Esophagus muscularis mucosa (tissue), 4 donors: Measurements from ENCODE around the gene CCDC63. TPM values are rescaled to one million over a fixed set of nuclear protein-coding genes. Genes with fewer than 3 reads are reported as not detected.

ENCODE experiments used
- DNase-seq: peaks from one replicate; pipeline ENCODE4 v3.0.0-alpha.2; 2017; ENCODE audit errors: extremely low spot score
- H3K27ac ChIP-seq, 4 donors: fragments of 200-600 bp; sonication (generic); replicated peaks in 1 of 4; 1 replicate in 3 of 4; 2 replicates in 1 of 4; pipeline ENCODE4 v1.5.1; 2016 to 2019; ENCODE audit warnings: mild to moderate bottlenecking in 1 of 4
- H3K27me3 ChIP-seq, 4 donors: fragments of 200-600 bp; sonication (generic); one replicate each; pipeline versions ENCODE4 v1.5.1 to v1.6.0; 2016 to 2019
- H3K36me3 ChIP-seq, 4 donors: fragments of 200-600 bp; sonication (generic); one replicate each; pipeline ENCODE4 v1.5.1; 2016 to 2019
- H3K4me1 ChIP-seq, 4 donors: fragments of 200-600 bp; sonication (generic); one replicate each; pipeline ENCODE4 v1.5.1; 2016 to 2019
- H3K4me3 ChIP-seq, 4 donors: fragments of 200-600 bp; sonication (generic); 1 replicate in 2 of 4; 2 replicates in 2 of 4; pipeline ENCODE4 v1.5.1; 2016 to 2019; ENCODE audit warnings: mild to moderate bottlenecking in 4 of 4, moderate library complexity in 1 of 4
- H3K9me3 ChIP-seq, 4 donors: fragments of 200-600 bp; sonication (generic); 1 replicate in 3 of 4; 2 replicates in 1 of 4; pipeline ENCODE4 v1.5.1; 2016 to 2019
- EP300 ChIP-seq: sonication (generic); formaldehyde crosslinking; IDR thresholded peaks from one replicate; pipeline ENCODE4 v1.6.1; 2017; ENCODE audit warnings: antibody characterized with exemption
- POLR2A ChIP-seq: fragments of 450-650 bp; IDR thresholded peaks from one replicate; pipeline ENCODE4 v1.6.1; 2017; ENCODE audit warnings: antibody characterized with exemption, moderate library complexity, mild to moderate bottlenecking, low read depth
- POLR2AphosphoS5 ChIP-seq, 2 donors: sonication (generic); formaldehyde crosslinking; IDR thresholded peaks; one replicate each; pipeline ENCODE4 v1.6.1; 2017; ENCODE audit warnings: antibody characterized with exemption in 2 of 2
- WGBS: methylation state at CpG from one replicate; pipeline ENCODE4 v1.1.5; 2018; 5-methylcytosine and 5-hydroxymethylcytosine counted together
- intact Hi-C: fragments of 100-400 bp; cut with DNase I; formaldehyde crosslinking; loops from one replicate; pipeline ENCODE4 v1.15.1; 2023
- total RNA-seq, 4 donors: library from RNA; depleted of rRNA; stranded (reverse); fragments of >200 nt; gene quantifications; one replicate each; pipeline versions ENCODE4 v1.1.0 to v1.2.1, GENCODE V29; 2016
- TF ChIP-seq, protein P1 (sequence below), 3 experiments: fragments of 200-600 bp in 2 of 3; fragments of 450-650 bp in 1 of 3; sonication (generic) in 2 of 3; IDR thresholded peaks; one replicate each; pipeline ENCODE4 v1.5.1; 2017 to 2019; ENCODE audit warnings: antibody characterized with exemption in 3 of 3, mild to moderate bottlenecking in 2 of 3, moderate library complexity in 1 of 3

Gene CCDC63
- total RNA-seq = not detected

DNA sequence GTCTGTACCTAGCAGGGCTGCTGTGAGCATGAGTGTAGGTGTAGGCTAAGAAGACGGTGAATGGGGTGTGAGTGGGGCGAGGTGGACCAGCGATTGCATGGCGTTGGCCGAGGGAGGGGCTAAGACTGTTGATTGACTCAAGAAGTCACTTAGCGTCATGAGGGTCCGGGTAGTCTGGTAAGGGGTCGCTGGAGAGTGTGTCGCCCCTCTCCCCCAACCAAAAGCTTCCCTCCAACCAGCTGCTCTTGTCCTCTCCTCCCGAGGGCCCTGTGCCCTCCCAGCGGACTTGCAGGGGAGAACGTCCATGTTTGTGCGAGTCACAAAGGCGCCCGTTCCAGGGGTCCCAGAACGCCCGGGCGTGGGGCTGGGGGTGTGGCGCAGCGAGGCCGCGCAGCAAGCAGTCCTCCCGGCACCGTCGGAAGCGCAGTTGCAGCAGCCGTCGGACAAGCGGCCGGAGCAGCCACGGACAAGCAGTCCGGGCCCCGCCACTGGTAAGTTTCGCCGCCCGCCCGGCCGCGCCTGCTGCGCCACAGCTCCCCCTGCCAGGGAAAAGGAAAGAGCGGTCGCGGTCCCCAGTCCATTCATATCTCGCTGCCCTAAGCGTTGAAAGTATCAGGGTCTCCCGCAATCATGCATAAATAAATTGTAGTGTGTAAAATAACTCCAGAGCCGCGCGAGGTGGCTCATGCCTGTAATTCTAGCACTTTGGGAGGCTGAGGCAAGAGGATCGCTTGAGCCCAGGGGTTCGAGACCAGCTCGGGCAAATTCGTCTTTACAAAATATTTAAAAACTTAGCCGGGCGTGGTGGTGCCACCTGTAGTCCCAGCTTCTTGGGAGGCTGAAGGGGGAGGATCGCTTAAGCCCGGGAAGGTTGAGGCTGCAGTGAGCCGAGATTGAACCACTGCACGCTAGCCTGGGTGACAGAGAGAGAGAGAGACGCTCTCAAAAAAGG lies at the start of gene CCDC63:
Gene CCDC63 (plus strand): TSS at position 373 of the 952 bp plus-strand sequence. CDS start 5,968 bp downstream, outside the sequence.
- WGBS = 35% methylated on average over 33 of the region's 60 CpGs
- no peak within 1 kb of the TSS for H3K27ac ChIP-seq
- no peaks in the 10 kb centered on the region for H3K36me3 ChIP-seq
- no peak for DNase-seq
- TF ChIP-seq EP300 (no peak), POLR2AphosphoS5 (IDR thresholded peaks at IDR 0.05) (peak in 1 of 2 donors; percentile 16)
- TF ChIP-seq, protein P1, sequence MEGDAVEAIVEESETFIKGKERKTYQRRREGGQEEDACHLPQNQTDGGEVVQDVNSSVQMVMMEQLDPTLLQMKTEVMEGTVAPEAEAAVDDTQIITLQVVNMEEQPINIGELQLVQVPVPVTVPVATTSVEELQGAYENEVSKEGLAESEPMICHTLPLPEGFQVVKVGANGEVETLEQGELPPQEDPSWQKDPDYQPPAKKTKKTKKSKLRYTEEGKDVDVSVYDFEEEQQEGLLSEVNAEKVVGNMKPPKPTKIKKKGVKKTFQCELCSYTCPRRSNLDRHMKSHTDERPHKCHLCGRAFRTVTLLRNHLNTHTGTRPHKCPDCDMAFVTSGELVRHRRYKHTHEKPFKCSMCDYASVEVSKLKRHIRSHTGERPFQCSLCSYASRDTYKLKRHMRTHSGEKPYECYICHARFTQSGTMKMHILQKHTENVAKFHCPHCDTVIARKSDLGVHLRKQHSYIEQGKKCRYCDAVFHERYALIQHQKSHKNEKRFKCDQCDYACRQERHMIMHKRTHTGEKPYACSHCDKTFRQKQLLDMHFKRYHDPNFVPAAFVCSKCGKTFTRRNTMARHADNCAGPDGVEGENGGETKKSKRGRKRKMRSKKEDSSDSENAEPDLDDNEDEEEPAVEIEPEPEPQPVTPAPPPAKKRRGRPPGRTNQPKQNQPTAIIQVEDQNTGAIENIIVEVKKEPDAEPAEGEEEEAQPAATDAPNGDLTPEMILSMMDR (IDR thresholded peaks at IDR 0.05) = peak; percentile 43 to 59 (median 43)
- H3K9me3 ChIP-seq = no peaks in the 10 kb centered on the region
- H3K4me1 ChIP-seq = peaks cover 9 to 24% (median 21%) of the 10 kb centered on the region in 4 donors
- intact Hi-C loops = loop anchor here (5.0 to 10.0 kb wide), 2 partner anchors 35 to 222 kb away; no protein-coding TSS in a partner anchor
- H3K27me3 ChIP-seq = no peaks in the 10 kb centered on the region
- peak within 1 kb of the TSS; percentile 27 to 56 (median 42) for H3K4me3 ChIP-seq

DNA sequence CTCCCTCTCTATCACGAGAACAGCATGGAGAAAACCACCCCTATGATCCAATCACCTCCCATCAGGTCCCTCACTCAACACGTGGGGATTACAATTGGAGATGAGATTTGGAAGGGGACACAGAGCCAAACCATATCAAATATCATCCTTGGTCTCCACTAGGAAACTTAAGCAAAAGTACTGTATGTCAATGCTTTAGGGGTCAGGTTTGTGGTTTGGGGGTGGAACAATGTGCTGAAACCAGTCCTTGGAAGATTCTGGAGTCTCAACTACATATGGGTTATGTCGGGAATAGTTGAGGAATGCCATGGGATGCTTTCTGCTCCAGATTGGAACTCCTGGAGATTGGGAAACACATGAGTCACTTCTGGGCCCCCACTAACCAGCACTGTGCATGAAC lies 48.3 kb upstream of the CCDC63 start:
- 73% methylated on average over 3 of the region's 3 CpGs for WGBS
- intact Hi-C loops = no loop called here
- Histone ChIP-seq H3K27ac (no peak overlapping the region), H3K4me3 (no peak overlapping the region), H3K36me3 (no peaks in the 10 kb centered on the region), H3K27me3 (no peaks in the 10 kb centered on the region), H3K9me3 (peaks cover 0 to 16% (median 10%) of the 10 kb centered on the region in 4 donors), H3K4me1 (peaks cover 0 to 5% (median 0%) of the 10 kb centered on the region in 4 donors)
- TF ChIP-seq POLR2AphosphoS5 (IDR thresholded peaks at IDR 0.05) (no peak), POLR2A (no peak)
- no peak for DNase-seq

DNA sequence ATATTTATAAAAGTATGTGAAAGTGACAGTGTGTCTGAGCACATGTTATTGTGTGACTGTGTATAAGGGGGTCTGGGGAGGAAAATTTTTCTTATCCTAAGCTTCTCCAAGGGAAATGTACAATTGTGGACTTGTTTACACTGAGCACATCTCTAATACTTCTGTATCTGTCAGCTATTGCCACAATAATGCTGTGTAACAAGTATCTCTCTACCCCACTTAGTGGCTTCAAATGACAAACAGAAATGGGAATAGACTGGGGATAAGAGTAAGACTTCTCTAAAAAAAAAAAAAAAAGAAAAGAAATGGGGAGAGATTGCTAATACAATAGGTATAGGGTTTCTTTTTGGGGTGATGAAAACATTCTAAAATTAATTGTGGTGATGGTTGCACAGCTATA lies 44.3 kb upstream of the CCDC63 start:
- Histone ChIP-seq H3K9me3 (peaks cover 0 to 28% (median 17%) of the 10 kb centered on the region in 4 donors), H3K27ac (no peak overlapping the region), H3K4me3 (no peak overlapping the region), H3K36me3 (no peaks in the 10 kb centered on the region), H3K27me3 (no peaks in the 10 kb centered on the region), H3K4me1 (no peaks in the 10 kb centered on the region)
- no peak for DNase-seq
- intact Hi-C loops = no loop called here
- TF ChIP-seq POLR2AphosphoS5 (IDR thresholded peaks at IDR 0.05) = no peak
- TF ChIP-seq POLR2A = no peak
- TF ChIP-seq, protein P1 (IDR thresholded peaks at IDR 0.05) = no peak
- TF ChIP-seq EP300 = no peak

- Histone ChIP-seq H3K36me3 (no peaks in the 10 kb centered on the region), H3K27me3 (no peaks in the 10 kb centered on the region), H3K27ac (no peak overlapping the region), H3K4me3 (no peak overlapping the region), H3K4me1 (no peaks in the 10 kb centered on the region), H3K9me3 (peaks cover 0 to 24% (median 16%) of the 10 kb centered on the region in 4 donors)
- DNase-seq = no peak
- TF ChIP-seq POLR2AphosphoS5 (IDR thresholded peaks at IDR 0.05) = no peak
- TF ChIP-seq, protein P1 (IDR thresholded peaks at IDR 0.05) = no peak
- no peak for TF ChIP-seq EP300
- WGBS = 67% methylated on average over 3 of the region's 3 CpGs
- intact Hi-C loops = no loop called here
These were observed 42.4 kb upstream of the CCDC63 start for GRCh38 chr12:110804406-110804805.

GRCh38 chr12:110807640-110808039 lies 39.1 kb upstream of the CCDC63 start:
- Histone ChIP-seq H3K27ac (no peak overlapping the region), H3K4me1 (no peaks in the 10 kb centered on the region), H3K27me3 (no peaks in the 10 kb centered on the region), H3K4me3 (no peak overlapping the region), H3K36me3 (no peaks in the 10 kb centered on the region), H3K9me3 (peaks cover 0 to 14% (median 7%) of the 10 kb centered on the region in 4 donors)
- no peak for DNase-seq
- no peak for TF ChIP-seq POLR2AphosphoS5 (IDR thresholded peaks at IDR 0.05)
- no peak for TF ChIP-seq EP300
- TF ChIP-seq, protein P1 (IDR thresholded peaks at IDR 0.05) = no peak
- no peak for TF ChIP-seq POLR2A
- 86% methylated on average over 7 of the region's 7 CpGs for WGBS
- intact Hi-C loops = no loop called here
